Natural killer cell (primary cell): ENCODE measurements around the gene SNX30. TPM values are rescaled to one million over a fixed set of nuclear protein-coding genes. Genes with fewer than 3 reads are reported as not detected.

Source experiments
- ATAC-seq, 3 donors: fragments of 150-1000 bp in 2 of 3; fragments of 200-7000 bp in 1 of 3; cut with Tn5 transposase; 1 replicate in 1 of 3; 2 replicates in 2 of 3; pipeline ENCODE4 v1.10.0; 2021; ENCODE audit warnings: mild to moderate bottlenecking in 2 of 3, moderate library complexity in 2 of 3
- DNase-seq, 2 donors: peaks; one replicate each; pipeline versions ENCODE4 v3.0.0 to v3.0.0-alpha.2; 2013 to 2021; ENCODE audit warnings: mixed read lengths in 1 of 2
- H3K27ac ChIP-seq: one replicate; pipeline ENCODE4 v1.5.1; 2013; ENCODE audit warnings: mild to moderate bottlenecking, low read length
- H3K27me3 ChIP-seq: one replicate; pipeline ENCODE4 v1.6.1; 2013; ENCODE audit warnings: low read length; ENCODE audit not compliant: control insufficient read depth, insufficient read depth
- H3K36me3 ChIP-seq: one replicate; pipeline ENCODE4 v1.6.1; 2013; ENCODE audit warnings: low read length; ENCODE audit not compliant: control insufficient read depth, insufficient read depth
- H3K4me1 ChIP-seq: one replicate; pipeline ENCODE4 v1.6.1; 2013; ENCODE audit warnings: low read length; ENCODE audit not compliant: control insufficient read depth, insufficient read depth
- H3K4me3 ChIP-seq: one replicate; pipeline ENCODE4 v1.5.1; 2013; ENCODE audit warnings: low read length
- H3K9me3 ChIP-seq: one replicate; pipeline ENCODE4 v1.6.1; 2013; ENCODE audit warnings: low read length; ENCODE audit not compliant: control insufficient read depth, insufficient read depth
- H3K27ac Mint-ChIP-seq, 2 donors: one replicate each; pipeline ENCODE4 v1.8.0; 2022; ENCODE audit warnings: mild to moderate bottlenecking in 2 of 2, mixed read lengths in 2 of 2, moderate library complexity in 1 of 2
- H3K27me3 Mint-ChIP-seq, 2 donors: one replicate each; pipeline ENCODE4 v1.8.0; 2022; ENCODE audit warnings: low read depth in 2 of 2, mixed read lengths in 2 of 2
- H3K36me3 Mint-ChIP-seq: one replicate; pipeline ENCODE4 v1.8.0; 2022; ENCODE audit warnings: mixed read lengths
- H3K4me1 Mint-ChIP-seq, 2 donors: one replicate each; pipeline ENCODE4 v1.8.0; 2022; ENCODE audit warnings: mixed read lengths in 2 of 2
- H3K4me3 Mint-ChIP-seq: one replicate; pipeline ENCODE4 v1.8.0; 2022; ENCODE audit warnings: mild to moderate bottlenecking, moderate library complexity, mixed read lengths
- H3K9me3 Mint-ChIP-seq, 2 donors: one replicate each; pipeline ENCODE4 v1.8.0; 2022; ENCODE audit warnings: mixed read lengths in 2 of 2
- CTCF ChIP-seq: fragments of 200-600 bp; IDR thresholded peaks from one replicate; pipeline ENCODE4 v1.8.0; 2022; ENCODE audit warnings: antibody characterized with exemption
- WGBS: methylation state at CpG from one replicate; pipeline ENCODE4 v1.1.7; 2013; ENCODE audit warnings: missing lambda C conversion rate; ENCODE audit not compliant: insufficient coverage; 5-methylcytosine and 5-hydroxymethylcytosine counted together
- intact Hi-C: fragments of 100-400 bp; cut with micrococcal nuclease; formaldehyde crosslinking; loops from one replicate; pipeline ENCODE4 v1.14.2; 2022
- total RNA-seq, 4 donors: library from RNA; stranded (reverse); fragments of 120-200 nt in 1 of 4; gene quantifications; one replicate each; pipeline versions ENCODE4 v1.2.3 to v1.2.4, GENCODE V29; 2013 to 2022

Gene SNX30
- total RNA-seq, 3 donors from 2014 or later (not counting 1 experiment from before 2014, with no cell fraction given): 8.5 to 10.5 (median 9.3) TPM

GRCh38 chr9:112792670-112793069 is 42.1 kb downstream of the SNX30 start:
- H3K4me1 Mint-ChIP-seq: peaks cover 5 to 17% of the 10 kb centered on the region in 2 donors
- H3K9me3 Mint-ChIP-seq: no peaks in the 10 kb centered on the region
- Histone ChIP-seq H3K4me1 (peaks cover 4% of the 10 kb centered on the region), H3K36me3 (no peaks in the 10 kb centered on the region), H3K4me3 (no peak overlapping the region), H3K27ac (no peak overlapping the region), H3K9me3 (no peaks in the 10 kb centered on the region), H3K27me3 (no peaks in the 10 kb centered on the region)
- H3K27ac Mint-ChIP-seq: no peak overlapping the region
- WGBS: 94% methylated on average over 1 of the region's 1 CpG
- no peaks in the 10 kb centered on the region for H3K27me3 Mint-ChIP-seq
- no peak overlapping the region for H3K4me3 Mint-ChIP-seq
- ATAC-seq (no peak), DNase-seq (no peak)
- intact Hi-C loops: loop anchor here (1.0 to 5.0 kb wide), 4 partner anchors 75 to 1032 kb away; partner anchors contain the start of gene INIP
- H3K36me3 Mint-ChIP-seq: no peaks in the 10 kb centered on the region
- TF ChIP-seq CTCF: no peak

GRCh38 chr9:112793213-112793810 is 42.8 kb downstream of the SNX30 start:
- Histone ChIP-seq H3K9me3 (no peaks in the 10 kb centered on the region), H3K36me3 (no peaks in the 10 kb centered on the region), H3K27ac (no peak overlapping the region), H3K4me3 (no peak overlapping the region), H3K4me1 (peaks cover 4% of the 10 kb centered on the region), H3K27me3 (no peaks in the 10 kb centered on the region)
- Mint-ChIP-seq H3K36me3 (no peaks in the 10 kb centered on the region), H3K27ac (no peak overlapping the region), H3K4me3 (no peak overlapping the region), H3K4me1 (peaks cover 5 to 17% of the 10 kb centered on the region in 2 donors), H3K27me3 (no peaks in the 10 kb centered on the region), H3K9me3 (no peaks in the 10 kb centered on the region)
- ATAC-seq (peak; percentile 87 to 100 (median 98)), DNase-seq (peak; percentile 75 to 87)
- intact Hi-C loops: loop anchor here (1.0 to 5.0 kb wide), 4 partner anchors 76 to 1033 kb away; partner anchors contain the start of gene INIP
- TF ChIP-seq CTCF: peak; percentile 75
- WGBS: 67% methylated on average over 4 of the region's 5 CpGs

GRCh38 chr9:112794731-112795130 is 44.2 kb downstream of the SNX30 start:
- intact Hi-C loops: loop anchor here (5.0 kb wide), 2 partner anchors 77 to 697 kb away; partner anchors contain the start of gene INIP
- H3K4me3 ChIP-seq: no peak overlapping the region
- TF ChIP-seq CTCF: no peak
- Mint-ChIP-seq H3K4me1 (peaks cover 5 to 17% of the 10 kb centered on the region in 2 donors), H3K36me3 (no peaks in the 10 kb centered on the region), H3K27me3 (no peaks in the 10 kb centered on the region), H3K4me3 (no peak overlapping the region), H3K27ac (no peak overlapping the region), H3K9me3 (no peaks in the 10 kb centered on the region)
- no peaks in the 10 kb centered on the region for H3K9me3 ChIP-seq
- peaks cover 4% of the 10 kb centered on the region for H3K4me1 ChIP-seq
- DNase-seq (no peak), ATAC-seq (no peak)
- no peaks in the 10 kb centered on the region for H3K27me3 ChIP-seq
- no peak overlapping the region for H3K27ac ChIP-seq
- H3K36me3 ChIP-seq: no peaks in the 10 kb centered on the region

GRCh38 chr9:112795921-112796320 is 45.4 kb downstream of the SNX30 start:
- no peak overlapping the region for H3K4me3 ChIP-seq
- Mint-ChIP-seq H3K27ac (no peak overlapping the region), H3K4me3 (no peak overlapping the region), H3K9me3 (peaks cover 0 to under 1% of the 10 kb centered on the region in 2 donors), H3K27me3 (no peaks in the 10 kb centered on the region), H3K36me3 (no peaks in the 10 kb centered on the region), H3K4me1 (peaks cover 5 to 17% of the 10 kb centered on the region in 2 donors)
- H3K4me1 ChIP-seq: peaks cover 4% of the 10 kb centered on the region
- intact Hi-C loops: no loop called here
- no peaks in the 10 kb centered on the region for H3K27me3 ChIP-seq
- H3K9me3 ChIP-seq: no peaks in the 10 kb centered on the region
- no peak for TF ChIP-seq CTCF
- no peak for ATAC-seq
- 54% methylated on average over 4 of the region's 4 CpGs for WGBS
- no peak for DNase-seq
- no peaks in the 10 kb centered on the region for H3K36me3 ChIP-seq
- no peak overlapping the region for H3K27ac ChIP-seq
